HK-2 (cell line): ENCODE results near the gene ENKUR.

Experiments
- DNase-seq: peaks from one replicate; pipeline ENCODE4 v3.0.0-alpha.2; 2018; ENCODE audit not compliant: unreplicated experiment

ENKUR gene

DNA sequence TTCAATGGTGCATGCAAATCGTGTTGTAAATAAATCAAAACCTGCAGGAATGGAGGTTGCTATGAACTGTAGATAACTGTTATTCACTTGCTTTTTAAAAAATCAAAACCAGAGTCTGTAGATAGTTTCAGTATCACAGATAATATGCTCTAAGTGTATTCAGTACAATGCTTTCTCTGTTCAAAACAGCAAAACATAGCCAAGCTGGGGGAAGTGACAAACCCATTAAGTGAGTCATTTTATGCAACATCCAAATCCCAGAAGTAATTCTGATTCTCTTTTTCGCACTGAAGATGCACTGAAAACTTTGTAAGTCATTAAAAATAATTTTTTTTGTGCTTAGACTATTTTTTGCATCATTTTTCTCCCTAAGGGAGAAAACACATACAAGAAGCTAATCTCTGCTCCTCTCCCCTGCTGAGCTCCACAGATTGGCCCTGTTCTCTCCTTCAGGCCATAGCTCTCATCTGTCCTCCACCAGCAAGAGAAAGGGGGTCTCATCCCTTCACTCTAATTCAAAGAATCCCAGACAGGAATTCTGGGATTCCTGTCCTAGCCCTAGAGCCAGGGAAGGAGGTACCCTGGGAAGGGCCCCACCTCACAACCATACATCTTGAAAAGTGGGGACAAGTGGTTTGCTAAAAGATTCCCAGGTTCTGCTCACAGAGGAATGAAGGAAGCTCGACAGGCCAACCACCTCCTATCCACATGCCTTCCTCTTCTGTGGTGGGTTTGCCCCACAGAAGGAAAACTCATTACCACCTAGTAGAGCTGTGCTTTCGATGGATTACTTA, 68.5 kb downstream of the ENKUR start:
- DNase-seq = no peak

DNA sequence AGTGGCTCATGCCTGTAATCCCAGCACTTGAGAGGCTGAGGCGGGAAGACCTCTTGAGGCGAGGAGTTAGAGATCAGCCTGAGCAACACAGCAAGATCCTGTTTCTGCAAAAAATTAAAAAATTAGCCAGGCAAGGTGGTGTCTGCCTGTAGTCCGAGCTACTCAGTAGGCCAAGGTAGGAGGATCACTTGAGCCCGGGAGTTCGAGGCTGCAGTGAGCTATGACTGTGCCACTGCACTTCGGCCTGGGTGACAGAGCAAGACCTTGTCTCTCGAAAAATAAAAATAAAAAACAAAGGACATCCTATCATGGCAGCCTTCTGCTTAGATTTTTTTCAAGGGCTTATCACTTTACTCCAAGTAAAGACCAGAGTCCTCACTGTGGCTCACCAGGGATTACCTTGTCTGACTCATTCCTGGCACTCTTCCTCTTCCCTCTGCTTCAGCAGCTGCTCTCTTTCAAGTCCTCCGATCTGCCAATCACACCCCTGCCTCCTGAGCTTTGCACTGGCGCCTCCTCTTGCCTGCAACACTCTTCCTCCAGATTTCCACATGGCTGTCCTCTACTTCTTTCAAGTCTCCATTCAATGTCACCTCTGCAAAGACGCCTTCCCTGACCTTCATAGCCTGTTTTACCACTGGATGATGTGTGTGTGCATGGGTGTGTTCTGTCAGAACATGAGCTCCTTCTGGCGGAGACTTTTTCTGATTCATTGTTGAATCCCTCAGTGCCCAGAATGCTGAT, 71.3 kb downstream of the ENKUR start:
- DNase-seq = peak; percentile 19

DNA sequence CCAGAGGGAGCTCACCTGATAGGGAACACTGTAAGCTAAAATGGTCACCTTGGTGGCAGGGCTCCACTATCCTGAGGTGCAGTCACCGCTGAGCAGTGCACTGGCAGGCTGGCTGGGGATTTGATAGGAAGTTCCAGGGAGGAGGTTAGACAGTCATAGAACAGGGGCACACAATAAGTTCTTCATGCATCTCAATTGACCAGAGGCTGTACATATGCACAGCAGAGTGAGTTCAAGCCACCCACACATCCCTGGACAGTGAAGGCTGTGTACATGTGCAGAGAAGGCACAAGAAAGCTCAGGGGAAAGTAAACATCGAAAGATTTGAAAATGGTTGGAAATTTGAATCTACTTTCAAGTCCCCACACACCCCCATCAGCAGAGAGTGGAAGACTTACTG, 77.4 kb downstream of the ENKUR start:
- no peak for DNase-seq

DNA sequence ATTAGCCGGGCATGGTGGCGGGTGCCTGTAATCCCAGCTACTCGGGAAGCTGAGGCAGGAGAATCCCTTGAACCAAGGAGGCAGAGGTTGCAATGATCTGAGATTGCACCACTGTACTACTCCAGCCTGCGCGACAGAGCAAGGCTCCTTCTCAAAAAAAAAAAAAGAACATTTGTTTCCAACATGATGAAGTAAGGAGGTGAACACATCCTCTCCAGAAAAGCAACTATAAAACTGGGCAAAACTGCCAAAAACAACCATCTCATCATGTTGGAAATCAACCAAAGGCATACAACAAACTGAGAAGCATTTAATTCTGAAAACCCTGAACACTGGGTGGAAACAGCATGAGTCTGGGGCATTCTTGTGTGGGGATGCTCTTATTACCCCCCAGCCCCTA, 77.9 kb downstream of the ENKUR start:
- DNase-seq = no peak

DNA sequence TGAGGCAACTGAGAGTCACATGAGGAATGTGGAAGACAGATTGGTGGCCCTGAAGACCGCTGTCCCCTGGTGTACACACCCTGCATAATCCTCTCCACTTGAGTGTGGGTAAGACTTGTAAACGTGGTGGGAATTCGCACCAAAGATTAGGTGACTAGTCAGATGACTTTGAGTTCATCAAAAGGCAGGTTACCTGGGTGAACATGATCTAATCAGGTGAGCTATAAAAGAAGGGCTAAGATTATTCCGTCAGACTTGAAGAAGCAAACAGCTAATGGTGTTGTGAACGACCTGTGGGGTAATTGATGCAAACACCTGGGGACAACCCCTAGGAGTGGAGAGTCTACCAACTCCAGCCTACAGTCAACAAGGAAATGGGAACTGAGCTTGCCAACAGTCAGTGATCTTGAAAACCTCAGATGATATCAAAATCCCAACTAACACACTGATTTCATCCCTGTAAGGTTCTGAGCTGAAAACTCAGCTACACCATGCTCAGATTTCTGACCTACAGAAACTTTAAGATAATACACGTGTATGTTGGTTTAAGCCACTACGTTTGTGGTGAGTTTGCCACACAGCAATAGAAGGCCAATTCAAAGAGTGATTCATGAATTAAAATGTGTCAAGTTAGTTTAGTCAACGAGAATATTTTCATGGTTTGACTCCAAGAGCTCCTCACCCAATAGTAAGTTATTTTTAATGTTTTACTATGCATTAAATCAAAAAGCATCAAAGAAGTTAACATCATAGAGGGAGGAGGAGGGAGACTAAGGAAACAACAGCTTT, 80.3 kb downstream of the ENKUR start:
- no peak for DNase-seq
